SK-N-SH treated with all-trans-retinoic acid at 6 μM for 48 hours (cell line): Measurements from ENCODE around the gene TSHZ2.

Source experiments
- ARNTL ChIP-seq: fragments of 450-650 bp; formaldehyde crosslinking; IDR thresholded peaks from 2 replicates; pipeline ENCODE4 v1.5.0; 2020; ENCODE audit warnings: low read depth, mild to moderate bottlenecking, moderate library complexity, borderline replicate concordance
- BACH2 ChIP-seq: fragments of 250-450 bp; sonication (Bioruptor Pico); IDR thresholded peaks from 2 replicates; pipeline ENCODE4 v1.9.0; 2021; ENCODE audit warnings: mild to moderate bottlenecking, borderline replicate concordance
- CREB5 ChIP-seq: fragments of 250-450 bp; sonication (Bioruptor Pico); IDR thresholded peaks from 2 replicates; pipeline ENCODE4 v1.5.1; 2020; ENCODE audit warnings: low read depth, mild to moderate bottlenecking, moderate library complexity
- CSDC2 ChIP-seq: fragments of 250-450 bp; sonication (Bioruptor Pico); IDR thresholded peaks from 2 replicates; pipeline ENCODE4 v1.5.0; 2020; ENCODE audit warnings: mild to moderate bottlenecking, moderate library complexity
- ESRRG ChIP-seq: fragments of 250-450 bp; sonication (Bioruptor Pico); IDR thresholded peaks from 2 replicates; pipeline ENCODE4 v1.6.1; 2021; ENCODE audit warnings: mild to moderate bottlenecking
- POU6F1 ChIP-seq: fragments of 250-450 bp; sonication (Bioruptor Pico); IDR thresholded peaks from 2 replicates; pipeline ENCODE4 v1.8.0; 2021; ENCODE audit warnings: low read depth, mild to moderate bottlenecking, moderate library complexity, borderline replicate concordance
- RARB ChIP-seq: fragments of 250-450 bp; sonication (Bioruptor Pico); IDR thresholded peaks from 2 replicates; pipeline ENCODE4 v1.8.0; 2021; ENCODE audit warnings: mild to moderate bottlenecking, moderate library complexity
- TOX ChIP-seq: fragments of 250-450 bp; sonication (Bioruptor Pico); IDR thresholded peaks from 2 replicates; pipeline ENCODE4 v1.8.0; 2021; ENCODE audit warnings: mild to moderate bottlenecking, moderate library complexity, borderline replicate concordance
- TSHZ2 ChIP-seq: fragments of 250-450 bp; sonication (Bioruptor Pico); IDR thresholded peaks from 2 replicates; pipeline ENCODE4 v1.5.0; 2020; ENCODE audit warnings: mild to moderate bottlenecking, moderate library complexity
- ZC3H10 ChIP-seq: fragments of 250-450 bp; sonication (Bioruptor Pico); IDR thresholded peaks from 2 replicates; pipeline ENCODE4 v1.5.1; 2021; ENCODE audit warnings: mild to moderate bottlenecking, moderate library complexity
- ZFP3 ChIP-seq: fragments of 250-450 bp; sonication (Bioruptor Pico); IDR thresholded peaks from 2 replicates; pipeline ENCODE4 v1.5.0; 2020; ENCODE audit warnings: mild to moderate bottlenecking, moderate library complexity
- ZFP30 ChIP-seq: fragments of 450-650 bp; formaldehyde crosslinking; IDR thresholded peaks from 2 replicates; pipeline ENCODE4 v1.5.0; 2022; ENCODE audit warnings: mild to moderate bottlenecking, moderate library complexity
- ZNF565 ChIP-seq: fragments of 450-650 bp; formaldehyde crosslinking; conservative IDR thresholded peaks from 2 replicates; pipeline ENCODE4 v1.5.0; 2020; ENCODE audit warnings: low read depth, mild to moderate bottlenecking, moderate library complexity
- ZNF70 ChIP-seq: fragments of 450-650 bp; formaldehyde crosslinking; IDR thresholded peaks from 2 replicates; pipeline ENCODE4 v1.5.0; 2020; ENCODE audit warnings: mild to moderate bottlenecking, moderate library complexity

DNA sequence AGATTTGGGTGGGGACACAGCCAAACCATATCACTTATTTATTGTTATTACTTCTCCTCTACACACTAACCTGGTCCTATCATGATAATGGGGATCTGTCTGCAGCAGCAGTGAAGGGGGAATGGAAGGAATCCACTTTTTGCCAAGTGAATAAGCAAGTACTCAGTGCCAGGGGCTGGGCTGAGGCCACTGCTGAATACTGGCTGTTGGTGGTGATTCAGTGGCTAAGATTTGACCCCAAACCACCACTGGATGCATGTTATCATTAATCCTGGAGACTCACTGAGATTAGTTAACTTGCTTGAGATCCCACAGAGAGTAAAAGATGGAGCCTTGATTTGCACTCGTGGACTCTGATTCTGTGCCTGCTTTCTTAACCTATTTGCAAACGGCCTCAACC lies 127.7 kb downstream of the TSHZ2 start:
- TF ChIP-seq ZC3H10 (CRISPR knock-in tag) (no peak), BACH2 (CRISPR knock-in tag) (no peak), POU6F1 (no peak), CSDC2 (CRISPR knock-in tag) (no peak), TOX (CRISPR knock-in tag) (no peak), ZNF70 (no peak), ARNTL (CRISPR knock-in tag) (no peak), CREB5 (CRISPR knock-in tag) (no peak), ZFP3 (CRISPR knock-in tag) (no peak), ZFP30 (CRISPR knock-in tag) (no peak), ESRRG (CRISPR knock-in tag) (no peak), RARB (CRISPR knock-in tag) (no peak), ZNF565 (no peak), TSHZ2 (CRISPR knock-in tag) (no peak)
